Panc1 (cell line): ENCODE measurements around the gene IFNA14. TPM values are rescaled to one million over a fixed set of nuclear protein-coding genes. Genes with fewer than 3 reads are reported as not detected.

Experiments used
- ATAC-seq: fragments of 200-7000 bp; cut with Tn5 transposase; 2 replicates; pipeline ENCODE4 v1.9.1; 2020; ENCODE audit warnings: mild to moderate bottlenecking, moderate library complexity
- BruUV-seq: library from RNA; stranded (reverse); fragments of 400-500 nt; replicated peaks from 2 replicates; lab custom pipeline; 2021; lab: Mats Ljungman, UMichigan
- CTCF ChIA-PET: fragments of 300-600 bp; sonication (Branson Sonifier 250); formaldehyde crosslinking; loops from one replicate; lab custom pipeline; 2022; ENCODE audit warnings: antibody characterized with exemption; lab: Charles Lee
- POLR2A ChIA-PET: fragments of 300-600 bp; sonication (Branson Sonifier 250); formaldehyde crosslinking; loops from one replicate; lab custom pipeline; 2022; ENCODE audit warnings: antibody characterized with exemption; lab: Charles Lee
- DNase-seq: peaks from one replicate; pipeline ENCODE4 v3.0.0-alpha.2; 2010; ENCODE audit warnings: low read depth, low spot score
- H3K27ac ChIP-seq: 2 replicates; pipeline ENCODE4 v1.5.1; 2011; ENCODE audit warnings: mild to moderate bottlenecking, low read length, inconsistent platforms
- H3K27me3 ChIP-seq: fragments of 200-500 bp; sonication (Bioruptor generic); 2 replicates; pipeline ENCODE4 v1.6.0; 2014; ENCODE audit warnings: low read length, inconsistent platforms; ENCODE audit not compliant: control insufficient read depth, insufficient read depth
- H3K36me3 ChIP-seq: fragments of 200-500 bp; sonication (Bioruptor generic); 2 replicates; pipeline ENCODE4 v1.5.1; 2014; ENCODE audit warnings: inconsistent platforms, mild to moderate bottlenecking, low read length, moderate library complexity; ENCODE audit not compliant: control insufficient read depth, insufficient read depth
- H3K4me1 ChIP-seq: 2 replicates; pipeline ENCODE4 v1.5.1; 2011; ENCODE audit warnings: inconsistent platforms, mild to moderate bottlenecking, low read length, moderate library complexity; ENCODE audit not compliant: control insufficient read depth, insufficient read depth
- H3K4me3 ChIP-seq, 2 experiments: 2 replicates each; pipeline ENCODE4 v1.5.1; 2011 to 2012; ENCODE audit warnings: low read depth in 2 of 2, low read length in 2 of 2, mild to moderate bottlenecking in 2 of 2, inconsistent platforms in 1 of 2, moderate library complexity in 1 of 2
- H3K9me3 ChIP-seq: fragments of 200-500 bp; sonication (Bioruptor generic); 2 replicates; pipeline ENCODE4 v1.5.1; 2014; ENCODE audit warnings: low read depth, mild to moderate bottlenecking, inconsistent platforms, low read length, moderate library complexity; ENCODE audit not compliant: control insufficient read depth, insufficient read depth
- POLR2AphosphoS5 ChIP-seq: IDR thresholded peaks from 2 replicates; pipeline ENCODE4 v1.6.1; 2012; ENCODE audit warnings: mild to moderate bottlenecking, low read depth, low read length, moderate library complexity
- SIN3A ChIP-seq: IDR thresholded peaks from 2 replicates; pipeline ENCODE4 v1.6.1; 2012; ENCODE audit warnings: low read depth, mild to moderate bottlenecking, low read length, moderate library complexity, borderline replicate concordance; ENCODE audit not compliant: insufficient read depth
- TCF7L2 ChIP-seq: IDR thresholded peaks from 2 replicates; pipeline ENCODE4 v1.6.1; 2011; ENCODE audit warnings: mild to moderate bottlenecking, low read depth, low read length, inconsistent platforms
- in situ Hi-C: cut with HindIII; loops from 2 replicates; pipeline ENCODE4 v1.10.0; 2016; ENCODE audit warnings: low sequenced_read_pairs, low pct_unique_long_range_greater_than_20kb
- intact Hi-C: fragments of 100-400 bp; cut with micrococcal nuclease; formaldehyde crosslinking; loops from one replicate; pipeline ENCODE4 v1.10.0; 2022; ENCODE audit not compliant: unreplicated experiment
- total RNA-seq: library from RNA; stranded (reverse); gene quantifications from one replicate; pipeline ENCODE4 v1.2.1, GENCODE V29; 2021; ENCODE audit not compliant: unreplicated experiment
- TF ChIP-seq, protein P1 (sequence below), 2 experiments: IDR thresholded peaks; 2 replicates each; pipeline ENCODE4 v1.6.1; 2011 to 2012; ENCODE audit warnings: low read depth in 2 of 2, control low read depth in 1 of 2, low read length in 1 of 2, mild to moderate bottlenecking in 1 of 2, moderate library complexity in 1 of 2; ENCODE audit not compliant: insufficient read depth in 1 of 2
- TF ChIP-seq, protein P2 (sequence below): fragments of 450-650 bp; IDR thresholded peaks from 2 replicates; pipeline ENCODE4 v1.5.1; 2017; ENCODE audit warnings: mild to moderate bottlenecking

The IFNA14 gene
- total RNA-seq, 1 experiment from 2014 or later: not detected

DNA sequence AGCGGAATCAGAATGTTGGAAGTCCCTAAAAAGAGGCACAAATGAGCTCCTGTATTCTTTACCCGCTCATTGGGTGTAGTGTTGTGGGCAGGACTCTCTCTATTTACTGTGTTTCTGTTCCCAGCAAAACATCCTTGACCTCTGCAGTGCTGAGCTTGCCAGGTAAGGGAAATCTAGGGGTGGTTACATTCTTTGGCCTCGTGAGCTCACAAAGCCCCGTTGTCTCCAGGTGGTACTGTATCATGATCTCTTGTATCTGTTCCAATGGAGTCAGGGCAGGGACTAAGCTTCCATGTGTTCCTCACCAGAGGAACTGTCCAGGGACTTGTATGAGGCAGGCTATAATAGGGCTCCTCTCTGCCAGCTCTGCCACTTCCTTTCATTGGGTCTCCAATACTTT is 11.8 kb upstream of the IFNA14 start:
- DNase-seq (no peak), ATAC-seq (no peak)
- POLR2A ChIA-PET: no interaction called here
- CTCF ChIA-PET: no interaction called here
- no peak overlapping the region for H3K27ac ChIP-seq
- intact Hi-C loops: no loop called here
- no TSS peak for BruUV-seq
- no peak overlapping the region for H3K4me3 ChIP-seq
- H3K9me3 ChIP-seq: no peaks in the 10 kb centered on the region
- TF ChIP-seq SIN3A (no peak), TCF7L2 (no peak), POLR2AphosphoS5 (no peak)
- TF ChIP-seq, protein P1, sequence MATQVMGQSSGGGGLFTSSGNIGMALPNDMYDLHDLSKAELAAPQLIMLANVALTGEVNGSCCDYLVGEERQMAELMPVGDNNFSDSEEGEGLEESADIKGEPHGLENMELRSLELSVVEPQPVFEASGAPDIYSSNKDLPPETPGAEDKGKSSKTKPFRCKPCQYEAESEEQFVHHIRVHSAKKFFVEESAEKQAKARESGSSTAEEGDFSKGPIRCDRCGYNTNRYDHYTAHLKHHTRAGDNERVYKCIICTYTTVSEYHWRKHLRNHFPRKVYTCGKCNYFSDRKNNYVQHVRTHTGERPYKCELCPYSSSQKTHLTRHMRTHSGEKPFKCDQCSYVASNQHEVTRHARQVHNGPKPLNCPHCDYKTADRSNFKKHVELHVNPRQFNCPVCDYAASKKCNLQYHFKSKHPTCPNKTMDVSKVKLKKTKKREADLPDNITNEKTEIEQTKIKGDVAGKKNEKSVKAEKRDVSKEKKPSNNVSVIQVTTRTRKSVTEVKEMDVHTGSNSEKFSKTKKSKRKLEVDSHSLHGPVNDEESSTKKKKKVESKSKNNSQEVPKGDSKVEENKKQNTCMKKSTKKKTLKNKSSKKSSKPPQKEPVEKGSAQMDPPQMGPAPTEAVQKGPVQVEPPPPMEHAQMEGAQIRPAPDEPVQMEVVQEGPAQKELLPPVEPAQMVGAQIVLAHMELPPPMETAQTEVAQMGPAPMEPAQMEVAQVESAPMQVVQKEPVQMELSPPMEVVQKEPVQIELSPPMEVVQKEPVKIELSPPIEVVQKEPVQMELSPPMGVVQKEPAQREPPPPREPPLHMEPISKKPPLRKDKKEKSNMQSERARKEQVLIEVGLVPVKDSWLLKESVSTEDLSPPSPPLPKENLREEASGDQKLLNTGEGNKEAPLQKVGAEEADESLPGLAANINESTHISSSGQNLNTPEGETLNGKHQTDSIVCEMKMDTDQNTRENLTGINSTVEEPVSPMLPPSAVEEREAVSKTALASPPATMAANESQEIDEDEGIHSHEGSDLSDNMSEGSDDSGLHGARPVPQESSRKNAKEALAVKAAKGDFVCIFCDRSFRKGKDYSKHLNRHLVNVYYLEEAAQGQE (IDR thresholded peaks at IDR 0.05; ENCODE audit: insufficient read depth in 1 of 2, low read depth in 2 of 2, low read length in 1 of 2): no peak
- TF ChIP-seq, protein P2, sequence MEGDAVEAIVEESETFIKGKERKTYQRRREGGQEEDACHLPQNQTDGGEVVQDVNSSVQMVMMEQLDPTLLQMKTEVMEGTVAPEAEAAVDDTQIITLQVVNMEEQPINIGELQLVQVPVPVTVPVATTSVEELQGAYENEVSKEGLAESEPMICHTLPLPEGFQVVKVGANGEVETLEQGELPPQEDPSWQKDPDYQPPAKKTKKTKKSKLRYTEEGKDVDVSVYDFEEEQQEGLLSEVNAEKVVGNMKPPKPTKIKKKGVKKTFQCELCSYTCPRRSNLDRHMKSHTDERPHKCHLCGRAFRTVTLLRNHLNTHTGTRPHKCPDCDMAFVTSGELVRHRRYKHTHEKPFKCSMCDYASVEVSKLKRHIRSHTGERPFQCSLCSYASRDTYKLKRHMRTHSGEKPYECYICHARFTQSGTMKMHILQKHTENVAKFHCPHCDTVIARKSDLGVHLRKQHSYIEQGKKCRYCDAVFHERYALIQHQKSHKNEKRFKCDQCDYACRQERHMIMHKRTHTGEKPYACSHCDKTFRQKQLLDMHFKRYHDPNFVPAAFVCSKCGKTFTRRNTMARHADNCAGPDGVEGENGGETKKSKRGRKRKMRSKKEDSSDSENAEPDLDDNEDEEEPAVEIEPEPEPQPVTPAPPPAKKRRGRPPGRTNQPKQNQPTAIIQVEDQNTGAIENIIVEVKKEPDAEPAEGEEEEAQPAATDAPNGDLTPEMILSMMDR: no peak
- in situ Hi-C loops: no loop called here
- H3K27me3 ChIP-seq: no peaks in the 10 kb centered on the region
- H3K36me3 ChIP-seq: no peaks in the 10 kb centered on the region
- no peaks in the 10 kb centered on the region; the same call in 1 of the 2 replicates for H3K4me1 ChIP-seq

DNA sequence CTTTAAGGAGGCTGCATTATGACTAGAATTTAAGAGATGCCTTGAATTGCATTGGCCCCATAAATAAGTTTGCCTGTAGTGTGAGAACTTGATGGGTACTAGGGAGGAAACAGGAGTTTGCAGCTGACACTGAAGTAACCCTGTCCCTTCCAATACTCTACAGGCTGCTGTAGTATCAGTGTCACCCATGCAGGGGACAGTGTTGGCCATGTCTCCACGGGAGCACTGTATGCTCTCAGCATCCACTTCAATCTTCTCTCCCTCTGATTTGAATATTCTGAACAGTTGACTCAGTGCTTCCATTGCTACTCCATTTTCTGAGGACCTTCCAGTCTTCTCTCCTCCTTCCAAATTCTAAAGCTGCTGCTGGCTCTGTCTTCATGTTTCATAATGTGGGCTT is 11.4 kb upstream of the IFNA14 start:
- no peak overlapping the region for H3K27ac ChIP-seq
- in situ Hi-C loops: no loop called here
- no peak overlapping the region for H3K4me3 ChIP-seq
- TF ChIP-seq TCF7L2: no peak
- no peak for TF ChIP-seq SIN3A
- TF ChIP-seq, protein P1 (IDR thresholded peaks at IDR 0.05; ENCODE audit: insufficient read depth in 1 of 2, low read depth in 2 of 2, low read length in 1 of 2): no peak
- TF ChIP-seq, protein P2: no peak
- TF ChIP-seq POLR2AphosphoS5: no peak
- DNase-seq (no peak), ATAC-seq (no peak)
- intact Hi-C loops: no loop called here
- ChIA-PET POLR2A (no interaction called here), CTCF (no interaction called here)
- no peaks in the 10 kb centered on the region for H3K36me3 ChIP-seq
- no peaks in the 10 kb centered on the region for H3K9me3 ChIP-seq
- BruUV-seq: no TSS peak
- no peaks in the 10 kb centered on the region; the same call in 1 of the 2 replicates for H3K4me1 ChIP-seq
- no peaks in the 10 kb centered on the region for H3K27me3 ChIP-seq
